ENCODE measurements around the gene MEGF8.

Gene MEGF8

GRCh38 chr19:42286349-42287016 is 39.0 kb upstream of the MEGF8 start:
- DNase-seq: no peak

GRCh38 chr19:42287017-42287826 is 38.2 kb upstream of the MEGF8 start:
- DNase-seq: no peak

DNA sequence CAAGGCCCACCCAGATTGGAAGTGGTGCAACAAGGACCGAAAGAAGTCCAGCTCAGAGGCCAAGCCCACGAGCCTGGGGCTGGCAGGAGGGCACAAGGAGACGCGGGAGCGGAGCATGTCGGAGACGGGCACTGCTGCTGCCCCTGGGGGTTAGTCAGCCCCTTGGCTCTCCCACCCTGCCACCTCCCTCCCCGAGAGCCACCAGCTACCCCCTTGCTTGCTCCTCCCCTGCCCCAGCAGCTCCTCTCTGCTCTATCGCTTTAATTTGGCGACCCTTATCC is 37.7 kb upstream of the MEGF8 start:
- DNase-seq: no peak

DNA sequence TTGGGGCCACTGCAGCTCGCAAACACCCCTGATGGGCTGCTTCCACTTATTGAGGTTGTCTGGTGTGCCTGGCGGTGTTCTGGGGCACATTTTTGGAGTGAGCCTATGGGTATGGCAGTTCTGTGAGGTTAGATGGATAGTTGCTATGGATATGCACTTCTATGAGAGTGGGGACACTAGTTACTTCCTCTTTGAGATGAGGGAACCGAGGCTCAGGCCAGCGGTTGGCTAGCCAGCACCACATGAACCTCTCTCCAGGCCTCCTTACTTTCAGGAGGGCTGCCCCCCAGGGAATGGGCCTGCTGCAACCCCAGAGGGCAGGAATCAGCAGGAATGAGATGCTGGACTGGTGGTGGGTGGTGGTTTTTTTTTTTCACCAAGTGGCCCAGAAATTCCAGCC is 37.0 kb upstream of the MEGF8 start:
- DNase-seq: no peak

- no peak for DNase-seq
Measured at GRCh38 chr19:42288881-42289555, 36.4 kb upstream of the MEGF8 start.

DNA sequence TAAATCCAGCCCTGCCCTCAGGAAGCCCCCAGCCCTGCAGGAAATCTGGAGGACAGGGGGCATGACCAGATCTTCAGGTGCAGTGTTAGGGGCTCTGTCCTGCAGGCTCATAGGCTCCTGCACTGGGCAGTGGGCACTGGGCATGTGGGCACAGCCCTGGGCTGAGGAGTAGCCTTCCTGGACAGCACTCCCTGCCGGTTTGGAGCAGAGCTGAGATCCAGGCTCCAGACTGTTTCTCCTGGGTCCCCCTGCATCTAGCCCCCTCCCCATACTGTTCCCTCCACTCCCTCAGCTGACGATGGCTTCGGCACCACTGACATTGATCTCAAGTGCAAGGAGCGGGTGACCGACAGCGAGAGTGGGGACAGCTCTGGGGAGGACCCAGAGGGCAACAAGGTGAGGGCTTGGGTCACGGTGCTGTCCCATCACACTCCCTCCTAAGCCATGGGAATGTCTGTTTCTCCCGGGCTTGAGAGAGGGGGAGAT is 35.8 kb upstream of the MEGF8 start:
- no peak for DNase-seq

- DNase-seq: no peak
Measured at GRCh38 chr19:42290136-42290522, 35.3 kb upstream of the MEGF8 start.

DNA sequence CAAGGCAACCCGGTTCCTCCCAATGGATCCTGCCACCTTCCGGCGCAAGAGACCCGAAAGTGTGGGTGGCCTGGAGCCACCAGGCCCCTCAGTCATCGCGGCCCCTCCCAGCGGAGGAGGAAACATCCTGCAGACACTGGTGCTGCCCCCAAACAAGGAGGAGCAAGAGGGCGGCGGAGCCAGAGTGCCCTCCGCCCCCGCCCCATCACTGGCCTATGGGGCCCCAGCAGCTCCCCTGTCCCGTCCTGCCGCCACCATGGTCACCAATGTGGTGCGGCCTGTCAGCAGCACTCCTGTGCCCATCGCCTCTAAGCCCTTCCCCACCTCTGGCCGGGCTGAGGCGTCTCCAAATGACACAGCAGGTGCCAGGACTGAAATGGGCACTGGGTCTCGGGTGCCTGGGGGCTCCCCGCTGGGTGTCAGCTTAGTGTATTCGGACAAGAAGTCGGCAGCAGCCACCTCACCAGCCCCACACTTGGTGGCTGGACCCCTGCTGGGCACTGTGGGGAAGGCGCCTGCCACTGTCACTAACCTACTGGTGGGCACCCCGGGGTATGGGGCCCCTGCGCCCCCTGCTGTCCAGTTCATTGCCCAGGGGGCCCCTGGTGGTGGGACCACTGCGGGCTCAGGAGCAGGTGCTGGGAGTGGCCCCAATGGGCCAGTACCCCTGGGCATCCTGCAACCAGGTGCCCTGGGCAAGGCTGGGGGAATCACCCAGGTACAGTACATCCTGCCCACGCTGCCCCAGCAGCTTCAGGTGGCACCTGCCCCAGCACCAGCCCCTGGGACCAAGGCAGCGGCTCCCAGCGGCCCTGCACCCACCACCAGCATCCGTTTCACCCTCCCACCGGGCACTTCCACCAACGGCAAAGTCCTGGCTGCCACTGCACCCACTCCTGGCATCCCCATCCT is 34.7 kb upstream of the MEGF8 start:
- DNase-seq: no peak

DNA sequence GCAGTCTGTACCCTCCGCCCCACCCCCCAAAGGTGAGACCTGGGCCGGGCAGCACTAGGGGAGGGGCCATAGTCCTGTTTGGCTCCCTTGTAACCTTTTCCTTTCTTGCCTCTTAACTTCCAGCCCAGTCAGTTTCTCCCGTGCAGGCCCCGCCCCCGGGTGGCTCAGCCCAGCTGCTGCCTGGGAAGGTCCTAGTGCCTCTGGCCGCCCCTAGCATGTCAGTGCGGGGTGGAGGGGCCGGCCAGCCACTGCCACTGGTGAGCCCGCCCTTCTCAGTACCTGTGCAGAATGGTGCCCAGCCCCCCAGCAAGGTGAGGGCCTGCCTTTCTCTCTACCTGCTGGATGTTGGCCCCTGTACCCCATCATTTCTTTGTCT is 34.0 kb upstream of the MEGF8 start:
- DNase-seq: no peak

GRCh38 chr19:42292042-42292960 is 33.1 kb upstream of the MEGF8 start:
- DNase-seq: no peak

- no peak for DNase-seq
Measured at GRCh38 chr19:42292963-42293362, 32.5 kb upstream of the MEGF8 start.

DNA sequence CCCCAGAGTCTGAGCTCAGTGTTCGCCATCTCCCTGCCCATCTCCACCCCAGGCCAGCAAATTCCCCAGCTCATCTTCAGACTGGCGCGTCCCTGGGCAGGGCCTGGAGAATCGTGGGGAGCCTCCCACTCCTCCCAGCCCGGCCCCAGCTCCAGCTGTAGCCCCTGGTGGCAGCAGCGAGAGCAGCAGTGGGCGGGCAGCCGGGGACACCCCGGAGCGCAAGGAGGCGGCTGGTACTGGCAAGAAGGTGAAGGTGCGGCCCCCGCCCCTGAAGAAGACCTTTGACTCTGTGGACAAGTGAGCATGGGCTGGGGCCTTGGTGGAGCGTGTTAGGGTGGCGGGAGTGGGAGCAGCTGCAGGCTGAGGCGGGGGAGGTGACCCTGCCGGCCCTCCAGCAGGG is 31.9 kb upstream of the MEGF8 start:
- no peak for DNase-seq

DNA sequence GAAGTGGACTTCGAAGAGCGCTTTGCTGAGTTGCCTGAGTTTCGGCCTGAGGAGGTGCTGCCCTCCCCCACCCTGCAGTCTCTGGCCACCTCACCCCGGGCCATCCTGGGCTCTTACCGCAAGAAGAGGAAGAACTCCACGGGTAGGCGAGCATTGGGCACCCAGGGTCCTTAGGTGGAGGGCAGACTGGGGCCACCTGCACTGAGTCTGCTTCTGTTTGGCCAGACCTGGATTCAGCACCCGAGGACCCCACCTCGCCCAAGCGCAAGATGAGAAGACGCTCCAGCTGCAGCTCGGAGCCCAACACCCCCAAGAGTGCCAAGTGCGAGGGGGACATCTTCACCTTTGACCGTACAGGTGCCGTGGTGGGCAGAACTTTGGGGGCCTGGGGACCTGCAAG is 31.5 kb upstream of the MEGF8 start:
- DNase-seq: no peak

DNA sequence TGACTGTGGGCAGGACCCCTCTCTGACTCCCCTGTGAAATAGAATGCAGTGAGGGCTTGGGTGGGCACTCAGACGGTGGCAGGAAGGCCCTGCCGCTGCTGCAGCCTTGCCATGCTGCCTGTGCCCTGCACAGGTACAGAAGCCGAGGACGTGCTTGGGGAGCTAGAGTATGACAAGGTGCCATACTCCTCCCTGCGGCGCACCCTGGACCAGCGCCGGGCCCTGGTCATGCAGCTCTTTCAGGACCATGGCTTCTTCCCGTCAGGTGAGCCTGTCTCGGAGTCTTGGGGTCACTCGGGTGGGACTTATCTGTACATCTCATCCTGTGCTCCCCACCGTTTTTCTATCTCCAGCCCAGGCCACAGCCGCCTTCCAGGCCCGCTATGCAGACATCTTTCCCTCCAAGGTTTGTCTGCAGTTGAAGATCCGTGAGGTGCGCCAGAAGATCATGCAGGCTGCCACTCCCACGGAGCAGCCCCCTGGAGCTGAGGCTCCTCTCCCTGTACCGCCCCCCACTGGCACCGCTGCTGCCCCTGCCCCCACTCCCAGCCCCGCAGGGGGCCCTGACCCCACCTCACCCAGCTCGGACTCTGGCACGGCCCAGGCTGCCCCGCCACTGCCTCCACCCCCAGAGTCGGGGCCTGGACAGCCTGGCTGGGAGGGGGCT is 30.8 kb upstream of the MEGF8 start:
- DNase-seq: no peak

- no peak for DNase-seq
Measured at GRCh38 chr19:42295342-42295741, 30.1 kb upstream of the MEGF8 start.

GRCh38 chr19:42295831-42296525 is 29.5 kb upstream of the MEGF8 start:
- DNase-seq: no peak

GRCh38 chr19:42297039-42297438 is 28.4 kb upstream of the MEGF8 start:
- DNase-seq: no peak

DNA sequence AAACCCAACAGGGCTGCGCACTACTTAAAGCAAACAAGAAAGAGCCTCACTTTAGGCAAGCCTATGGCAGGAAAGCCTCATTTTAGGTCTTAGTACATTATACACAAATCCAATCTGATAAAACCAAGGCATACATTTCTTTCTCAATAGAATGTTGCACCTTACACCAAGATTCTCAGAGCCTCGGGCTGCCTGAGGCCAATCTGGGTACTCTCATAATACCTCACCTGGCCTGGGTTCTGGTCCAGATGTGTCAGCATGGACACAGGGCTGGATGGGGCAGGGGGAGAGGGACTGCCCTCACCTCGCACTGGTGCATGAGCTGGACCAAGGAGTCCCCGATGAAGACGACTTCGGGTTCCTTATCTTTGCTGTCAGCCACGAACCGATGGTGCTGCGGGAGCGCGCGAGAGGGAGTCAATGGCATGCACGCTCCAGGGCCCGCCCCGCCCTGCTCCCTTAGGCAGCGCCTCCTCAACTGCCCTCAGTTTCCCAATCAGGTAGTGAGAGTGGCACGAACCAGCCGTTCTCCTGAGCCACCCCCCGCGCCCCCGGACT is 23.7 kb upstream of the MEGF8 start, which contains the start of gene PRR19:
Gene PRR19, plus strand, starts transcription at position 487 of the 558 bp plus-strand sequence. CDS start 7,453 bp downstream, outside the sequence.
- no peak for DNase-seq

- DNase-seq: no peak
Measured at GRCh38 chr19:42303101-42303464, 22.4 kb upstream of the MEGF8 start.

- DNase-seq: no peak
Measured at GRCh38 chr19:42303876-42304275, 21.6 kb upstream of the MEGF8 start.
